Upper lobe of left lung (tissue), 6 donors: ENCODE measurements around the gene PLCD4. TPM values are rescaled to one million over a fixed set of nuclear protein-coding genes. Genes with fewer than 3 reads are reported as not detected.

Source experiments
- ATAC-seq, 2 donors: fragments of 200-7000 bp; cut with Tn5 transposase; one replicate each; pipeline ENCODE4 v1.9.1; 2022; ENCODE audit warnings: mild to moderate bottlenecking in 2 of 2, moderate library complexity in 2 of 2; ENCODE audit not compliant: low FRiP score in 2 of 2
- DNase-seq, 2 donors: peaks; one replicate each; pipeline ENCODE4 v3.0.0-alpha.2; 2019 to 2020
- H3K27ac ChIP-seq, 4 donors: fragments of 200-600 bp; sonication (generic); one replicate each; pipeline ENCODE4 v1.5.1; 2016 to 2019
- H3K27me3 ChIP-seq, 4 donors: fragments of 200-600 bp; sonication (generic); one replicate each; pipeline ENCODE4 v1.5.1; 2017 to 2019
- H3K36me3 ChIP-seq, 4 donors: fragments of 200-600 bp; sonication (generic); one replicate each; pipeline ENCODE4 v1.5.1; 2016 to 2019
- H3K4me1 ChIP-seq, 4 donors: fragments of 200-600 bp; sonication (generic); one replicate each; pipeline ENCODE4 v1.5.1; 2018 to 2019
- H3K4me3 ChIP-seq, 4 donors: fragments of 200-600 bp; sonication (generic); one replicate each; pipeline ENCODE4 v1.5.1; 2017 to 2019; ENCODE audit warnings: mild to moderate bottlenecking in 2 of 4, moderate library complexity in 1 of 4
- H3K9me3 ChIP-seq, 4 donors: fragments of 200-600 bp; sonication (generic); one replicate each; pipeline ENCODE4 v1.5.1; 2018 to 2019
- EP300 ChIP-seq, 4 donors: sonication (generic); formaldehyde crosslinking; IDR thresholded peaks; one replicate each; pipeline ENCODE4 v1.5.1; 2017; ENCODE audit warnings: antibody characterized with exemption in 4 of 4, control low read depth in 2 of 4
- POLR2A ChIP-seq, 4 donors: fragments of 450-650 bp; IDR thresholded peaks; one replicate each; pipeline ENCODE4 v1.5.1; 2016 to 2017; ENCODE audit warnings: antibody characterized with exemption in 4 of 4, mild to moderate bottlenecking in 2 of 4
- POLR2AphosphoS5 ChIP-seq, 2 donors: sonication (generic); formaldehyde crosslinking; IDR thresholded peaks; one replicate each; pipeline ENCODE4 v1.5.1; 2017; ENCODE audit warnings: antibody characterized with exemption in 2 of 2
- WGBS, 2 donors: methylation state at CpG; one replicate each; pipeline ENCODE4 v1.1.5; 2017 to 2018; 5-methylcytosine and 5-hydroxymethylcytosine counted together
- total RNA-seq, 6 donors: library from RNA; depleted of rRNA in 4 of 6; stranded (reverse); fragments of >200 nt in 4 of 6; gene quantifications; one replicate each; pipeline versions ENCODE4 v1.1.0 to v1.2.1, GENCODE V29; 2016 to 2021
- TF ChIP-seq, protein P1 (sequence below), 6 experiments: fragments of 450-650 bp in 4 of 6; fragments of 200-600 bp in 2 of 6; sonication (generic) in 2 of 6; IDR thresholded peaks; one replicate each; pipeline ENCODE4 v1.5.1; 2016 to 2019; ENCODE audit warnings: antibody characterized with exemption in 6 of 6
- donor health status: DM: no; HTN: no; CAD: no; lungs with moderate emphysema.
- donor health status: DM: no; HTN: yes; CAD: no; lungs with severe emphysema.

PLCD4 gene
- total RNA-seq, 6 donors from 2014 or later: 0.30 to 0.98 (median 0.37) TPM; not detected in 2

- DNase-seq (no peak), ATAC-seq (no peak)
- Histone ChIP-seq H3K4me1 (no peaks in the 10 kb centered on the region), H3K9me3 (no peaks in the 10 kb centered on the region), H3K27ac (no peak overlapping the region), H3K36me3 (no peaks in the 10 kb centered on the region), H3K4me3 (no peak overlapping the region), H3K27me3 (no peaks in the 10 kb centered on the region)
- TF ChIP-seq POLR2AphosphoS5 (IDR thresholded peaks at IDR 0.05) (no peak), EP300 (IDR thresholded peaks at IDR 0.05) (no peak), POLR2A (IDR thresholded peaks at IDR 0.05) (no peak)
- TF ChIP-seq, protein P1, sequence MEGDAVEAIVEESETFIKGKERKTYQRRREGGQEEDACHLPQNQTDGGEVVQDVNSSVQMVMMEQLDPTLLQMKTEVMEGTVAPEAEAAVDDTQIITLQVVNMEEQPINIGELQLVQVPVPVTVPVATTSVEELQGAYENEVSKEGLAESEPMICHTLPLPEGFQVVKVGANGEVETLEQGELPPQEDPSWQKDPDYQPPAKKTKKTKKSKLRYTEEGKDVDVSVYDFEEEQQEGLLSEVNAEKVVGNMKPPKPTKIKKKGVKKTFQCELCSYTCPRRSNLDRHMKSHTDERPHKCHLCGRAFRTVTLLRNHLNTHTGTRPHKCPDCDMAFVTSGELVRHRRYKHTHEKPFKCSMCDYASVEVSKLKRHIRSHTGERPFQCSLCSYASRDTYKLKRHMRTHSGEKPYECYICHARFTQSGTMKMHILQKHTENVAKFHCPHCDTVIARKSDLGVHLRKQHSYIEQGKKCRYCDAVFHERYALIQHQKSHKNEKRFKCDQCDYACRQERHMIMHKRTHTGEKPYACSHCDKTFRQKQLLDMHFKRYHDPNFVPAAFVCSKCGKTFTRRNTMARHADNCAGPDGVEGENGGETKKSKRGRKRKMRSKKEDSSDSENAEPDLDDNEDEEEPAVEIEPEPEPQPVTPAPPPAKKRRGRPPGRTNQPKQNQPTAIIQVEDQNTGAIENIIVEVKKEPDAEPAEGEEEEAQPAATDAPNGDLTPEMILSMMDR (IDR thresholded peaks at IDR 0.05): no peak
- 83 to 86% methylated on average over 6 of the region's 6 CpGs for WGBS, 2 donors
Measured at GRCh38 chr2:218615868-218616315, 8.2 kb downstream of the PLCD4 start.

DNA sequence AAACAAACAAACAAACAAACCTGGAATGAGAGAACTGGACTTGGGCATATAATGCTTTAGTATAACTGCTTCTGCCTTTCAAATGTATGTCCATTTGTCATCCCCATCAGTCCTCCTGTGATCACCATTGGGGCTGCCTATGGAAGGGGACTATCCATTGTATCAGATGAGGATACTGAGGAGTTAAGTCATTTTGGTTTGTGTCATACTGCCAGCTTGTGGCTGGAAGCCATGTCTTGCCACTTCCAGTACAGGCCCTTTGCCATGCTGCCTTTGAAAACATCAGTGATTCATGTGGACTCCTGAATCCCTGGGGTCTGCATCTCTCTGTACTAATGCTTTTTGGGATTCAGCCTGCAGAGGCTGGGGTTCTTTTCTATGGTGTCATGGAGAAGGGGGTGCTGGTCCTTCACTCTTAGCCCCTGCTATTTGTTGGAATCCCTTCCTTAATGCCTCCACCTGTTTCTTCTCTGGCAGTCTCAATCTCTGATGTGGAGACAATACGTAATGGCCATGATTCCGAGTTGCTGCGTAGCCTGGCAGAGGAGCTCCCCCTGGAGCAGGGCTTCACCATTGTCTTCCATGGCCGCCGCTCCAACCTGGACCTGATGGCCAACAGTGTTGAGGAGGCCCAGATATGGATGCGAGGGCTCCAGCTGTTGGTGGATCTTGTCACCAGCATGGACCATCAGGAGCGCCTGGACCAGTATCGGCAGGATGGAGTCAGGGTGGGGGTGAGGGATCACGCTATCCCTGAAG, 10.6 kb downstream of the PLCD4 start:
- 93 to 96% methylated on average over 9 of the region's 9 CpGs for WGBS, 2 donors
- no peaks in the 10 kb centered on the region for H3K9me3 ChIP-seq
- TF ChIP-seq, protein P1 (IDR thresholded peaks at IDR 0.05): no peak
- TF ChIP-seq EP300 (IDR thresholded peaks at IDR 0.05) (no peak), POLR2A (IDR thresholded peaks at IDR 0.05) (no peak), POLR2AphosphoS5 (IDR thresholded peaks at IDR 0.05) (no peak)
- H3K4me1 ChIP-seq: peaks cover 0 to 6% (median 2%) of the 10 kb centered on the region in 4 donors
- no peak for DNase-seq
- no peaks in the 10 kb centered on the region for H3K36me3 ChIP-seq
- H3K27ac ChIP-seq: no peak overlapping the region
- no peak overlapping the region for H3K4me3 ChIP-seq
- ATAC-seq: no peak
- H3K27me3 ChIP-seq: no peaks in the 10 kb centered on the region

GRCh38 chr2:218621007-218621406, 13.3 kb downstream of the PLCD4 start:
- ATAC-seq (no peak), DNase-seq (no peak)
- H3K4me1 ChIP-seq: peaks cover 0 to 6% (median 2%) of the 10 kb centered on the region in 4 donors
- no peaks in the 10 kb centered on the region for H3K36me3 ChIP-seq
- H3K27me3 ChIP-seq: no peaks in the 10 kb centered on the region
- no peak overlapping the region for H3K27ac ChIP-seq
- TF ChIP-seq POLR2AphosphoS5 (IDR thresholded peaks at IDR 0.05): no peak
- TF ChIP-seq EP300 (IDR thresholded peaks at IDR 0.05): no peak
- TF ChIP-seq, protein P1 (IDR thresholded peaks at IDR 0.05): no peak
- no peak for TF ChIP-seq POLR2A (IDR thresholded peaks at IDR 0.05)
- no peaks in the 10 kb centered on the region for H3K9me3 ChIP-seq
- H3K4me3 ChIP-seq: no peak overlapping the region
- WGBS, 2 donors: 75 to 81% methylated on average over 7 of the region's 7 CpGs

DNA sequence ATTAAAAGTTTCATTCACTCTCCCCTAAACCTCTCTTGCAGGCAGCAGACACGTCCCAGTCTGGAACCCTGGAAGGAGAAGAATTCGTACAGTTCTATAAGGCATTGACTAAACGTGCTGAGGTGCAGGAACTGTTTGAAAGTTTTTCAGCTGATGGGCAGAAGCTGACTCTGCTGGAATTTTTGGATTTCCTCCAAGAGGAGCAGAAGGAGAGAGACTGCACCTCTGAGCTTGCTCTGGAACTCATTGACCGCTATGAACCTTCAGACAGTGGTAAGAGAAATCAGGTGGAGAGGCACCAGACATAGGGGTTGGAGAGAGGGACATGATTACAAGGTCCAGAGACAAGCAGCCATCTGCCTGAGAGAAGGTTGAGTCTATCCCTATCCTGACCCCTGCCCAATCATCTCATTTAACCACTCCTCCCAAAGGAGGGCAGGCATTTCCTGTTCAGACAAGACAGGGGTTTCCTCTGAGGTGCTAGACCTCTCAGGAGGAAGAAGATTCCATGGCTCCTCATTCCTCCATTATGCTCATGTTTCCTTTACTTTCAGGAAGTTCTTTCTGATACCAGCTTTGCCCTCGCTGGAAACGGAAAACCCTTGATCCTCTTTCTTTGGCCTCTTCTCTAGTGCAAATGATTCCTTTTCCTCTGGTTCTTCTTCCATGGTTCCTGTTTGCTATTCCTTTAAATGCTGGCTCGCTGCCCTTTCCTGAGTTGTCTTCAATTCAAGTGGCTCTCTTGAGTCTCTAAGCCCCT, 15.1 kb downstream of the PLCD4 start:
- no peaks in the 10 kb centered on the region for H3K27me3 ChIP-seq
- DNase-seq: no peak
- H3K4me1 ChIP-seq: peaks cover 0 to 6% (median 2%) of the 10 kb centered on the region in 4 donors
- no peaks in the 10 kb centered on the region for H3K9me3 ChIP-seq
- WGBS, 2 donors: 51 to 52% methylated on average over 7 of the region's 7 CpGs
- TF ChIP-seq, protein P1 (IDR thresholded peaks at IDR 0.05): no peak
- TF ChIP-seq EP300 (IDR thresholded peaks at IDR 0.05) (no peak), POLR2A (IDR thresholded peaks at IDR 0.05) (no peak), POLR2AphosphoS5 (IDR thresholded peaks at IDR 0.05) (no peak)
- no peaks in the 10 kb centered on the region for H3K36me3 ChIP-seq
- ATAC-seq: peak in 1 of 2 donors; percentile 28
- H3K4me3 ChIP-seq: no peak overlapping the region
- H3K27ac ChIP-seq: no peak overlapping the region
